GM19397 (cell line): ENCODE results near the gene PGLYRP3.

ENCODE experiments used
- ATAC-seq: cut with Tn5 transposase; IDR thresholded peaks from one replicate; pipeline ENCODE4 v1.9.1; 2021; ENCODE audit warnings: mild to moderate bottlenecking, moderate library complexity; ENCODE audit not compliant: unreplicated experiment

The PGLYRP3 gene

DNA sequence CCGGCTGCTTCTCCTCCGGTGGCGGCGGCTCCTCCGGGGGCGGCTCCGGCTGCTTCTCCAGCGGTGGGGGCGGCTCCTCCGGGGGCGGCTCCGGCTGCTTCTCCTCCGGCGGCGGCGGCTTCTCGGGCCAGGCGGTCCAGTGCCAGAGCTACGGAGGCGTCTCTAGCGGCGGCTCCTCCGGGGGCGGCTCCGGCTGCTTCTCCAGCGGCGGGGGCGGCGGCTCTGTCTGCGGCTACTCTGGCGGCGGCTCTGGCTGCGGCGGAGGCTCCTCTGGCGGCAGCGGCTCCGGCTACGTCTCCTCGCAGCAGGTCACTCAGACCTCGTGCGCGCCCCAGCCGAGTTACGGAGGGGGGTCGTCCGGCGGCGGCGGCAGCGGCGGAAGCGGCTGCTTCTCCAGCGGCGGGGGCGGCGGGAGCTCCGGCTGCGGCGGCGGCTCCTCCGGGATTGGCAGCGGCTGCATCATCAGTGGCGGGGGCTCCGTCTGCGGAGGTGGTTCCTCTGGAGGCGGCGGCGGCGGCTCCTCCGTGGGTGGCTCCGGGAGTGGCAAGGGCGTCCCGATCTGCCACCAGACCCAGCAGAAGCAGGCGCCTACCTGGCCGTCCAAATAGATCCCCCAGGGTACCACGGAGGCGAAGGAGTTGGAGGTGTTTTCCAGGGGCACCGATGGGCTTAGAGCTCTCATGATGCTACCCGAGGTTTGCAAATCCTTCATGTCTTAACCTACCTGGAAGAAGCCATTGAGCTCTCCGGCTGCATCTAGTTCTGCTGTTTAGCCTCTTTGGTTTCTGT, 51.3 kb downstream of the PGLYRP3 start:
- peak; percentile 31 for ATAC-seq

DNA sequence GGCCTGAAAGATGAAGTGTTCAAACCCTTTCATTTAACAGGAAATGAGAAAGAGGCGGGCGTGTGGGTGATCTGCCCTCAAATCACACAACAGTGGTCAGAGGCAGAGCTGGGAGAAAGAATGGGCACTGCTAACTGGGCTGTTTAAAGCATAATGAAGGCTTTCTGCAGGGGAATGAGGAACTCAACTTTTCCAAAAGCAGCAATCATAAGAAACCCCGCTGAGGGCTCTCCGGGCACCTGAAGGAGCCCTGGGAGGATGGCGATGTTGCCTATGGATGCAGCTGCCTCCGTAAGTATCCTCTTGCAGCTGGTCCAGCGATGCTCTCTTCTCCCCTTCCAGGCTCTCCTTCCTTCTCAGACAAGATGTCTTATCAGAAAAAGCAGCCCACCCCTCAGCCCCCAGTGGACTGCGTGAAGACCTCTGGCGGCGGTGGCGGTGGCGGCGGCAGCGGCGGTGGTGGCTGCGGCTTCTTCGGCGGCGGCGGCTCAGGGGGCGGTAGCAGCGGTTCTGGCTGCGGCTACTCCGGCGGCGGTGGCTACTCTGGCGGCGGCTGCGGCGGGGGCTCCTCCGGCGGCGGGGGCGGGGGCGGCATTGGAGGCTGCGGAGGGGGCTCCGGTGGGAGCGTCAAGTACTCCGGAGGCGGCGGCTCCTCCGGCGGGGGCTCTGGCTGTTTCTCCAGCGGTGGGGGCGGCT, 52.0 kb downstream of the PGLYRP3 start:
- ATAC-seq = peak; percentile 39

- ATAC-seq = no peak
Measured at GRCh38 chr1:153259387-153259786, 53.4 kb downstream of the PGLYRP3 start, which contains the start of gene LORICRIN. TSS of gene LORICRIN (plus strand) at chr1:153259687. CDS start at chr1:153260950, 1,263 bp downstream.

DNA sequence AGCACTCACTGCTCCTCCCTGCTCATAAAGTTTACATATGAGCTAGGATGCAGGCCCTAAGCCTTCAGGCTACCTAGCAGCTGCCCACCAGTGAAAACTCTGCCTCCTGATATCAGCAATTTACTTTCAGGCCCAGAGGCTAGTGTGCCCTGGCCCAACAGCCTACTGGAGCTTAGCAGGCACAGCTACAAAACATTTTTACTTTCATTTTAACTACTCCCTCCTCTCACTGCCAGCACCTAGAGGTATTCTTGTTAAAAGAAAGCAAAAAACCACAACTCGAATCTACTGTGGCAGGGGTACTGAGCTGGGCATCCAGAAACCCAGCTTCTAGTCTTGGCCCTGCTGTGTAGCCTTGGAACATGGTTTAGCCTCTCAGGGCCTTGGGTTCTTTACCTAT, 59.1 kb downstream of the PGLYRP3 start:
- no peak for ATAC-seq

DNA sequence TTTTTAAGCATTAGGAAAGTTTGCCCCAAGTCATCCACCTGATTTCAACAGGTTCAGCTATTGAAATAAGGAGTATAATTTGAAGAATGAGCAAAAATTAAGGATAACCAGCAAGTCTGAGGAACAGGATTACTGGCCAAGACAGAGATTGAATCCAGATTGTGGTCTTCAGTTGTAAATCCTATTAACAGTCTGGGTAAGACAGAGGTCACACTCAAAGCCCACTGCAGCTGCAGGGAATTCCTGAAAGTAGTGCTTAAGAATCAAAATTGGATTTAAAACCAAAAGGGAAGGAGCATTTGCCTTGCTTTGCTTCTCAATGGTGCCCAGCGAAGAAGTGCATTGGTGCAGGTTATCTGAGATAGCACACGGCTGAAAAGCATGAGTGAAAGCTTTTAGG, 59.7 kb downstream of the PGLYRP3 start:
- no peak for ATAC-seq

- ATAC-seq = no peak
Measured at GRCh38 chr1:153251988-153252387, 60.8 kb downstream of the PGLYRP3 start.

- no peak for ATAC-seq
Measured at GRCh38 chr1:153251562-153251961, 61.2 kb downstream of the PGLYRP3 start.

DNA sequence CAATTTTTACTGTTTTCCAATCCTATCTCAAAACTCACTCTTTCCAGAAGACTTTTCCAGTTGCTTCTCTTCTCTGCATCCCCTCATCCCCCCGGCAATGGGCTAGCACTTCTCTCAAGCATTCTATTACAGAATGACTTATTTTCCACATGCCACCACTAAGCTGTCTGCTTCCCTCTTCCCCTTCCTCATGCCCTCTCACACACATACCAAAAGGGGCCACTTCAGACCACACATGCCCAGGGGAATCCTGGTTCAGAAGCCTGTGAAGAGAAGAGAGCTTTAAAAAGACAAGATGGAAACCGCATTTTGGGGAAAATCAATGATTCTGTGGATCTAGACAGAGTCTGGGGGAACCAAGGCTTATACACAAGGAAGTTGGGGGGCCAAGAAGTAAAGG, 61.7 kb downstream of the PGLYRP3 start:
- no peak for ATAC-seq

GRCh38 chr1:153250166-153250565, 62.6 kb downstream of the PGLYRP3 start:
- ATAC-seq = no peak

DNA sequence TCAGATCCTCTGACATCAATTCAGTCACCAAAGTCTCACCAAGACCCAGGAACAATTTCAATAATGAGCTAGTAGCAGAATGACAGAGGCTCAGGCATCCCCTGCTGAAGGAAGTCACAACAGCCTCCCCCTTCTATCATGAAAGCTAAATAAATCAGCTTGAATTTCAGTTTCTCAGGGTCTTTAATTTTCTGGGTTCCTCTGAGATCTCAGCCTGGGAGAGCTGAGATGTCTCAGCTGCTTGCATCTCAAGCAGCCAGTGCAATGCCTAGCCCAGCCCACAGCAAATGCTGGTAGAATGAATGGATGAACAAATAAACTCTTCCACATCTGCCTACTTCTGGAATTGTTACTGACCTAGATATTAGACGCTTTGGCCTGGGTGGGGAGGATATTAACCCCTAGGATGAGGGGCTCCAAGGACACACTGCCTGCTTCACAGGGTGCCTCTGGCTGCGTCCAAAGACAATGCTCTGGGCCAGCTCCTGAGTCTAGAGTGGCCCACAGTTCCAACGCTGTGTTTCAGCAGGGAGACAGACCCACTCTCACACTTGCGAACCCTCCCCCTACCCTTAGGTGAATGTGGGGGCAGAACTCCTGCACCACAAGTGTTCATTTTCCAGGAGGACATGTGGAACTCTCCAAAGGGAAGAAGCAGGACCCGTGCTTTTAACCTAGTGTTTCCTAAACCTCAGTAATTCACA, 64.4 kb downstream of the PGLYRP3 start:
- ATAC-seq = no peak
